IMR-90 (cell line): ENCODE measurements around the gene AKR1C8.

Source experiments
- CHD1 ChIP-seq: IDR thresholded peaks from 2 replicates; pipeline ENCODE4 v1.6.1; 2012; ENCODE audit warnings: low read depth, low read length, improper control_type of control experiment
- MXI1 ChIP-seq: IDR thresholded peaks from 2 replicates; pipeline ENCODE4 v1.6.1; 2012; ENCODE audit warnings: low read depth, mild to moderate bottlenecking, low read length, moderate library complexity, borderline replicate concordance
- RAD21 ChIP-seq: IDR thresholded peaks from 2 replicates; pipeline ENCODE4 v1.6.1; 2012; ENCODE audit warnings: low read length, improper control_type of control experiment
- RFX5 ChIP-seq: IDR thresholded peaks from 2 replicates; pipeline ENCODE4 v1.8.0; 2012; ENCODE audit warnings: low read depth, mild to moderate bottlenecking, low read length, moderate library complexity
- TF ChIP-seq, protein P1 (sequence below): conservative IDR thresholded peaks from 2 replicates; pipeline ENCODE4 v1.5.1; 2012; ENCODE audit warnings: mild to moderate bottlenecking, low read depth, low read length, improper control_type of control experiment
- TF ChIP-seq, protein P2 (sequence below): fragments of 150-350 bp; IDR thresholded peaks from 2 replicates; pipeline ENCODE4 v1.6.1; 2016; ENCODE audit warnings: low read depth, mild to moderate bottlenecking, low read length, moderate library complexity, borderline replicate concordance

DNA sequence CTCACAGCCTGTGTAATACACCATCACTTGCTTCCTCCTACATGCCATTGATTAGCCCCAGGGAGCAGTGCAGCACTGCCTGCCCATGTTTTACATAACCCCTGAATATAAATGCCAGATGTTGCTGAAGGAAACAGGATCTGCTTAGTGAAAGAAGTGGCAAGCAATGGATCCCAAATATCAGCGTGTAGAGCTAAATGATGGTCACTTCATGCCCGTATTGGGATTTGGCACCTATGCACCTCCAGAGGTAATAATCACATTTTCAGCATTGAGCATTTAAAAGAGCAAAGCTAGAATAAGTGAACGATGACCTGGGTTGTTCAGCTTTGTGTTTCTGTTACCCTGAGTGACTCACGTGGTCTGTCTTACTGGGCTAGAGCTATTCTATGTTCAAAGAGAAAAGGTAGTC lies 11.8 kb upstream of the AKR1C8 start, which contains the start of gene AKR1C4:
- TF ChIP-seq RFX5: no peak
- TF ChIP-seq, protein P1, sequence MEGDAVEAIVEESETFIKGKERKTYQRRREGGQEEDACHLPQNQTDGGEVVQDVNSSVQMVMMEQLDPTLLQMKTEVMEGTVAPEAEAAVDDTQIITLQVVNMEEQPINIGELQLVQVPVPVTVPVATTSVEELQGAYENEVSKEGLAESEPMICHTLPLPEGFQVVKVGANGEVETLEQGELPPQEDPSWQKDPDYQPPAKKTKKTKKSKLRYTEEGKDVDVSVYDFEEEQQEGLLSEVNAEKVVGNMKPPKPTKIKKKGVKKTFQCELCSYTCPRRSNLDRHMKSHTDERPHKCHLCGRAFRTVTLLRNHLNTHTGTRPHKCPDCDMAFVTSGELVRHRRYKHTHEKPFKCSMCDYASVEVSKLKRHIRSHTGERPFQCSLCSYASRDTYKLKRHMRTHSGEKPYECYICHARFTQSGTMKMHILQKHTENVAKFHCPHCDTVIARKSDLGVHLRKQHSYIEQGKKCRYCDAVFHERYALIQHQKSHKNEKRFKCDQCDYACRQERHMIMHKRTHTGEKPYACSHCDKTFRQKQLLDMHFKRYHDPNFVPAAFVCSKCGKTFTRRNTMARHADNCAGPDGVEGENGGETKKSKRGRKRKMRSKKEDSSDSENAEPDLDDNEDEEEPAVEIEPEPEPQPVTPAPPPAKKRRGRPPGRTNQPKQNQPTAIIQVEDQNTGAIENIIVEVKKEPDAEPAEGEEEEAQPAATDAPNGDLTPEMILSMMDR: no peak
- TF ChIP-seq MXI1: no peak
- no peak for TF ChIP-seq CHD1
- TF ChIP-seq, protein P2, sequence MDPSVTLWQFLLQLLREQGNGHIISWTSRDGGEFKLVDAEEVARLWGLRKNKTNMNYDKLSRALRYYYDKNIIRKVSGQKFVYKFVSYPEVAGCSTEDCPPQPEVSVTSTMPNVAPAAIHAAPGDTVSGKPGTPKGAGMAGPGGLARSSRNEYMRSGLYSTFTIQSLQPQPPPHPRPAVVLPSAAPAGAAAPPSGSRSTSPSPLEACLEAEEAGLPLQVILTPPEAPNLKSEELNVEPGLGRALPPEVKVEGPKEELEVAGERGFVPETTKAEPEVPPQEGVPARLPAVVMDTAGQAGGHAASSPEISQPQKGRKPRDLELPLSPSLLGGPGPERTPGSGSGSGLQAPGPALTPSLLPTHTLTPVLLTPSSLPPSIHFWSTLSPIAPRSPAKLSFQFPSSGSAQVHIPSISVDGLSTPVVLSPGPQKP: no peak
- no peak for TF ChIP-seq RAD21
